HG03439 (cell line): ENCODE results near the gene PHF12.
"Not testable (repeated sequence)": the region's sequence is repeated elsewhere in the genome, so short reads cannot be mapped to it uniquely, and the experiment has no call there.

Source experiments
- ATAC-seq: cut with Tn5 transposase; IDR thresholded peaks from one replicate; pipeline ENCODE4 v1.9.1; 2021; ENCODE audit warnings: mild to moderate bottlenecking, moderate library complexity; ENCODE audit not compliant: unreplicated experiment

Gene PHF12

GRCh38 chr17:28888832-28889231, 62.5 kb downstream of the PHF12 start:
- ATAC-seq, result no peak

- no peak for ATAC-seq
Observed at GRCh38 chr17:28887871-28888471, 63.3 kb downstream of the PHF12 start.

GRCh38 chr17:28885951-28886350, 65.4 kb downstream of the PHF12 start:
- no peak for ATAC-seq

- no peak for ATAC-seq
Observed at GRCh38 chr17:28885363-28885762, 66.0 kb downstream of the PHF12 start.

GRCh38 chr17:28883967-28884702, 67.2 kb downstream of the PHF12 start:
- no peak for ATAC-seq

- no peak for ATAC-seq
Observed at GRCh38 chr17:28882154-28882895, 69.0 kb downstream of the PHF12 start.

GRCh38 chr17:28881533-28882056, 69.7 kb downstream of the PHF12 start:
- ATAC-seq, result no peak

- ATAC-seq, result no peak
Observed at GRCh38 chr17:28880572-28880945, 70.8 kb downstream of the PHF12 start.

GRCh38 chr17:28879886-28880571, 71.3 kb downstream of the PHF12 start:
- ATAC-seq, result no peak

GRCh38 chr17:28878981-28879380, 72.3 kb downstream of the PHF12 start:
- ATAC-seq, result no peak

GRCh38 chr17:28878158-28878910, 73.0 kb downstream of the PHF12 start:
- no peak for ATAC-seq

- ATAC-seq, result not testable (repeated sequence)
Observed at GRCh38 chr17:28877150-28877711, 74.1 kb downstream of the PHF12 start.

- ATAC-seq, result no peak
Observed at GRCh38 chr17:28875848-28876550, 75.3 kb downstream of the PHF12 start.

GRCh38 chr17:28874750-28875149, 76.6 kb downstream of the PHF12 start:
- ATAC-seq, result no peak

GRCh38 chr17:28873839-28874238, 77.5 kb downstream of the PHF12 start:
- ATAC-seq, result no peak

GRCh38 chr17:28871056-28871579, 80.2 kb downstream of the PHF12 start:
- peak; percentile 64 for ATAC-seq

- ATAC-seq, result no peak
Observed at GRCh38 chr17:28867276-28867675, 84.0 kb downstream of the PHF12 start.

- no peak for ATAC-seq
Observed at GRCh38 chr17:28865946-28866752, 85.2 kb downstream of the PHF12 start.
